Prostate gland (tissue), 2 donors: ENCODE measurements around the gene HBD.

Experiments used
- CTCF ChIP-seq, 4 experiments: fragments of 200-600 bp in 2 of 4; fragments of 450-650 bp in 2 of 4; sonication (generic) in 2 of 4; IDR thresholded peaks; 1 replicate in 3 of 4; 2 replicates in 1 of 4; pipeline ENCODE4 v1.5.1; 2016 to 2019; ENCODE audit warnings: antibody characterized with exemption in 4 of 4, mild to moderate bottlenecking in 2 of 4, moderate library complexity in 2 of 4
- POLR2A ChIP-seq: fragments of 450-650 bp; IDR thresholded peaks from one replicate; pipeline ENCODE4 v1.6.1; 2016; ENCODE audit warnings: antibody characterized with exemption, mild to moderate bottlenecking
- POLR2AphosphoS5 ChIP-seq: sonication (generic); formaldehyde crosslinking; IDR thresholded peaks from one replicate; pipeline ENCODE4 v1.6.1; 2017; ENCODE audit warnings: antibody characterized with exemption

GRCh38 chr11:5227681-5228080 is 6.6 kb downstream of the HBD start:
- TF ChIP-seq CTCF (IDR thresholded peaks at IDR 0.05) = no peak
- TF ChIP-seq POLR2A = no peak
- no peak for TF ChIP-seq POLR2AphosphoS5
